GM23248 (cell line): ENCODE measurements around the gene SIM1. TPM values are rescaled to one million over a fixed set of nuclear protein-coding genes. Genes with fewer than 3 reads are reported as not detected.

Source experiments
- DNase-seq: peaks from one replicate; pipeline ENCODE4 v3.0.0-alpha.2; 2015
- H2AFZ ChIP-seq: fragments of 200-600 bp; sonication (generic); 2 replicates; pipeline ENCODE4 v1.6.1; 2016; ENCODE audit warnings: antibody characterized with exemption
- H3F3A ChIP-seq: fragments of 200-600 bp; sonication (generic); 2 replicates; pipeline ENCODE4 v1.6.1; 2016; ENCODE audit warnings: mild to moderate bottlenecking, antibody characterized with exemption, mixed run types; ENCODE audit not compliant: insufficient read depth
- H3K27ac ChIP-seq: fragments of 200-600 bp; sonication (generic); 2 replicates; pipeline ENCODE4 v1.5.1; 2016; ENCODE audit warnings: mild to moderate bottlenecking
- H3K27me3 ChIP-seq: fragments of 200-600 bp; sonication (generic); replicated peaks from 2 replicates; pipeline ENCODE4 v1.6.1; 2016; ENCODE audit warnings: mild to moderate bottlenecking; ENCODE audit not compliant: insufficient read depth
- H3K36me3 ChIP-seq: fragments of 200-600 bp; sonication (generic); 2 replicates; pipeline ENCODE4 v1.6.1; 2016; ENCODE audit warnings: low read depth, mild to moderate bottlenecking
- H3K4me1 ChIP-seq: fragments of 200-600 bp; sonication (generic); 2 replicates; pipeline ENCODE4 v1.6.1; 2016; ENCODE audit warnings: mild to moderate bottlenecking; ENCODE audit not compliant: insufficient read depth
- H3K4me2 ChIP-seq: fragments of 200-600 bp; sonication (generic); one replicate; pipeline ENCODE4 v1.6.1; 2016; ENCODE audit warnings: mild to moderate bottlenecking; ENCODE audit not compliant: unreplicated experiment
- H3K4me3 ChIP-seq: fragments of 200-600 bp; sonication (generic); 2 replicates; pipeline ENCODE4 v1.5.1; 2016; ENCODE audit warnings: mild to moderate bottlenecking
- H3K79me2 ChIP-seq: fragments of 200-600 bp; sonication (generic); 2 replicates; pipeline ENCODE4 v1.6.1; 2016; ENCODE audit warnings: mild to moderate bottlenecking; ENCODE audit not compliant: insufficient read depth
- H3K9ac ChIP-seq: fragments of 200-600 bp; sonication (generic); 2 replicates; pipeline ENCODE4 v1.6.1; 2016; ENCODE audit warnings: mild to moderate bottlenecking
- H3K9me2 ChIP-seq: fragments of 200-600 bp; sonication (generic); 2 replicates; pipeline ENCODE4 v1.6.1; 2016; ENCODE audit warnings: mixed run types, mild to moderate bottlenecking, moderate library complexity; ENCODE audit not compliant: insufficient read depth
- H3K9me3 ChIP-seq: fragments of 200-600 bp; sonication (generic); one replicate; pipeline ENCODE4 v1.6.1; 2017; ENCODE audit warnings: low read depth
- H4K20me1 ChIP-seq: fragments of 200-600 bp; sonication (generic); 2 replicates; pipeline ENCODE4 v1.6.0; 2016; ENCODE audit not compliant: insufficient read depth
- EZH2 ChIP-seq: fragments of 200-600 bp; sonication (generic); IDR thresholded peaks from 2 replicates; pipeline ENCODE4 v1.6.1; 2018; ENCODE audit warnings: antibody characterized with exemption, mild to moderate bottlenecking; ENCODE audit not compliant: insufficient read depth, poor library complexity, severe bottlenecking
- EZH2phosphoT487 ChIP-seq: fragments of 200-600 bp; sonication (generic); IDR thresholded peaks from 2 replicates; pipeline ENCODE4 v1.6.1; 2018; ENCODE audit warnings: antibody characterized with exemption, moderate library complexity, mild to moderate bottlenecking, low read depth; ENCODE audit not compliant: insufficient read depth
- WGBS, 2 experiments: methylation state at CpG; one replicate each; pipeline ENCODE4 v1.1.6; 2015 to 2017; ENCODE audit warnings: low lambda C conversion rate in 2 of 2, low coverage in 1 of 2; ENCODE audit errors: missing lambda C conversion rate in 2 of 2; 5-methylcytosine and 5-hydroxymethylcytosine counted together
- in situ Hi-C: fragments of 300-500 bp; cut with MboI; formaldehyde crosslinking; loops from 2 replicates; pipeline ENCODE4 v1.15.0; 2020
- polyA plus RNA-seq: library from polyadenylated mRNA; unstranded; fragments of >200 nt; fragmentation: Nextera tagmentation; extraction: Ambion mirVana; gene quantifications from 2 replicates; pipeline ENCODE4 v1.2.1, GENCODE V29; 2016
- total RNA-seq: library from RNA; depleted of rRNA; stranded (reverse); fragments of >200 nt; shearing (Covaris generic); gene quantifications from 2 replicates; pipeline ENCODE4 v1.2.3, GENCODE V29; 2014

SIM1 gene
- total and polyA plus RNA-seq, 2 experiments from 2014 or later: 1.5 to 1.6 TPM

DNA sequence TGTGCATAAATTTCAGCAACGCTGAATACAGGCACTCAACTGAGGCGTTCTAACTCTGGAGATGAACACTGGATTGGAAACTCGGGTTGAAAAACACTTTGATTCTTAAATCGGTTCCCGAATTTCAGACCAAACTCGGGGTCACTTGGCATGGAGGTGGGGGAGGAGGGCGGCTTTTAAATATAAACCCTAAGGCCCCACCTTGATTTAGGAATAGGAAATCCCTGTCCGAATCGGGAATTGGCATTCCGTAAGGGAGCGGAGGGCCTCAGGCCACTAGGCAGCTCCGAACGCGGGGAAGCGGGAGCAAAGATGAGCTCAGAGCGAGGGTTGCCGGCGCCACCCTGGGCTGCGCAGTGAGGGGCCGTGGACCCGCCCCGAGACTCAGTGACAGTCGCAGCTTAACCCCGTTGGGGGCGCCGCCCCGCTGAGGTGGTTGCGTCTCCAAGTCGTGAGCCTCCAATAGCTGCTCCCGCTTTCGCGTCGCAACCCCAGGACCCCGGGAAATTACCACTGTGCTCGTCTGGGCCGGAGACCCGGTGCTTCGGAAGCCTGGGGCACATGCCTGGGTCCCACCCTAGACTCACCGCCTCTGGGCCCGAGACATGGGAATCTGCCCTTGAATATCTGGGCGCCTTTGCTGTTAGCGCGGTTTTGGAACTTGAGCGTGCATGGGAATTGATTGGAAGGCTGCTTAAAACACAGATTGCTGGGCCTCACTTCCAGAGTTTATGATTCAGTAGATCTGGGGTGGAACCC, 4.6 kb upstream of the SIM1 start:
- H3K9me2 ChIP-seq: no peaks in the 10 kb centered on the region
- in situ Hi-C loops: no loop called here
- no peaks in the 10 kb centered on the region for H4K20me1 ChIP-seq
- no peak overlapping the region for H3K4me3 ChIP-seq
- 77 to 80% methylated on average over 37 to 41 of the region's 44 CpGs for WGBS, 2 experiments
- no peak overlapping the region for H3K4me2 ChIP-seq
- H3K9ac ChIP-seq: no peak overlapping the region
- H3K27me3 ChIP-seq: no peaks in the 10 kb centered on the region
- no peak overlapping the region for H2AFZ ChIP-seq
- no peaks in the 10 kb centered on the region for H3K9me3 ChIP-seq
- H3F3A ChIP-seq: peaks cover 18% of the 10 kb centered on the region; the same call in 1 of the 2 replicates
- TF ChIP-seq EZH2 (no peak), EZH2phosphoT487 (no peak)
- no peaks in the 10 kb centered on the region for H3K79me2 ChIP-seq
- H3K4me1 ChIP-seq: peaks cover 12% of the 10 kb centered on the region; the same call in 1 of the 2 replicates
- no peak for DNase-seq
- no peak overlapping the region for H3K27ac ChIP-seq
- H3K36me3 ChIP-seq: no peaks in the 10 kb centered on the region

DNA sequence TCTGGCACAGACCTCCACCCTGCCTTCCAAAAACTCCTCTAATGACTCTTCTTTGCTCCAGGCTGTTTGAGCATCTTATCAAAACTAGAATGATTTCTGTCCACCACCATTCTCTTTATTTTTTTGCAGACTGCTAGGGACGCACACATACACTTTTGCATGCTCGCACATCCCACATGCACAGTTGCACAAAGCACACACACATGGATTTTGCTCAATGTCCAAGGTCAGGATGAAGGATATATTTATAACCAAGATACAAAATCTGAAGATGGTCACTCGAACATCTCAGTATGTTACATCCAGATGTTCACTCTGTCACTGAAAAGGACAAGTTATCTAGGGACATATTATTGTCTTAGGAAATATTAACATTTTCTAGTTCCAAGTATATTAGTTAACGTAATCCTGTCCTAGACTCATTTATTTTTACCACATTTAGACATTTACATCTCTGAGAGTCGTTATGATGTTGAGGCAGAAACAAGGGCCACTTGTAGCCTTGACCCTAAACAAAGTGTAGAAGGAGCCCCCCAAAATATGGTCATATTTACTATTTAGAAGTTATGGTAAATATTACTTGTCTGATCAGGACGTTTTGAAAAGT, 3.4 kb upstream of the SIM1 start:
- in situ Hi-C loops: no loop called here
- no peaks in the 10 kb centered on the region for H3K79me2 ChIP-seq

DNA sequence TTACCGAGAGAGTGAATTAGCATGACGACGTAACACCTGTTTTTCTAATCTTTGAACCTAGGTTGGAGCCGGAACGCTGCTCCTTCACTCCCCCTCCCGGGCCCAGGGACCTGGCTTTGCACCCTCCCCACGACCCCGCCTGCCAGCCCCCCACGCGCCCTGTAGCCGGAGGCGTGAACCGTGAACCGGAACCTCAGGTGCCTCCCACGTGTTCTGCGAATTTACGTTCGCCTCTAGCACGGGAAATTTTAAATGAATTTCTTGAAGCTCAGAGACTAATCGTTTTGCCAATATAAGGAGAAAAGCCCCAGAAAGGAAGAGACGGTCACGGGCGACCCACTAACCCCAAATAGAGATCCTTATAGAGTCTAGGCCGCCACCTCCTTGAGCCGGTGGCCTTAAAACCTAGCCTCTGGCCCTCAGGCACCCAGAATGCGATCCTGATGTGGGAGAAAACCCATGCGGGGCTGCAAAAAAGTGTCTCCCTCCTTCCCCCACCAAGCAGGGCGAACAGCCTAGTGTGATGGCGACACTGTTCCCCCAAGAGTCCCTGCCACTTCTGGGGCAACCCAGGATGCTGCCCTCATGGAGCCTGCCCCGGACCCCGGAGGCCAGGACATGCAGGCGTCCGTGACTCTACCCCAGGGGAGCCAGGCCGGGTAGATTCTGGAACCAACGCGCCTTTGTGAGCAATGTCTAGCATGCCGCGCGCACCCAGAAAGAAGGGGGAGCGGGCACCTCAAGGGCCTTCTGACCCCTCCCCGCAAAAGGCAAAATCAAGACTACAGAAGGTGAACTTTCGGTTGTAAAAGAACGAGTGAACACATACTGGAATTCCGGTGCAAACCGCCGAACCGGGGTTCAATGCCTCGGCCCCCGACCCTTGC, 2.7 kb upstream of the SIM1 start:
- H4K20me1 ChIP-seq: no peaks in the 10 kb centered on the region
- DNase-seq: no peak
- in situ Hi-C loops: no loop called here
- 89% methylated on average over 48 to 49 of the region's 49 CpGs for WGBS, 2 experiments
- no peak for TF ChIP-seq EZH2phosphoT487
- TF ChIP-seq EZH2: no peak
- no peak overlapping the region for H2AFZ ChIP-seq
- no peaks in the 10 kb centered on the region for H3K79me2 ChIP-seq
- no peaks in the 10 kb centered on the region for H3K27me3 ChIP-seq
- peaks cover 10% of the 10 kb centered on the region for H3K4me1 ChIP-seq
- H3K9me2 ChIP-seq: no peaks in the 10 kb centered on the region
- no peak overlapping the region for H3K27ac ChIP-seq
- peaks cover 21% of the 10 kb centered on the region; the same call in 1 of the 2 replicates for H3F3A ChIP-seq
- H3K9me3 ChIP-seq: no peaks in the 10 kb centered on the region
- H3K4me2 ChIP-seq: no peak overlapping the region
- H3K4me3 ChIP-seq: no peak overlapping the region
- no peak overlapping the region for H3K9ac ChIP-seq
- no peaks in the 10 kb centered on the region for H3K36me3 ChIP-seq

More for the DNA sequence above, 3.4 kb upstream of the SIM1 start:
- Histone ChIP-seq H3K9ac (no peak overlapping the region), H3K27ac (no peak overlapping the region), H3K36me3 (no peaks in the 10 kb centered on the region), H3K27me3 (no peaks in the 10 kb centered on the region), H3K9me2 (no peaks in the 10 kb centered on the region), H3K4me3 (no peak overlapping the region), H2AFZ (no peak overlapping the region), H3K4me2 (no peak overlapping the region), H3K9me3 (no peaks in the 10 kb centered on the region), H4K20me1 (no peaks in the 10 kb centered on the region), H3K4me1 (peaks cover 11% of the 10 kb centered on the region), H3F3A (peaks cover 21% of the 10 kb centered on the region; the same call in 1 of the 2 replicates)
- TF ChIP-seq EZH2phosphoT487 (no peak), EZH2 (no peak)
- DNase-seq: no peak
- 73 to 79% methylated on average over 6 of the region's 6 CpGs for WGBS, 2 experiments

DNA sequence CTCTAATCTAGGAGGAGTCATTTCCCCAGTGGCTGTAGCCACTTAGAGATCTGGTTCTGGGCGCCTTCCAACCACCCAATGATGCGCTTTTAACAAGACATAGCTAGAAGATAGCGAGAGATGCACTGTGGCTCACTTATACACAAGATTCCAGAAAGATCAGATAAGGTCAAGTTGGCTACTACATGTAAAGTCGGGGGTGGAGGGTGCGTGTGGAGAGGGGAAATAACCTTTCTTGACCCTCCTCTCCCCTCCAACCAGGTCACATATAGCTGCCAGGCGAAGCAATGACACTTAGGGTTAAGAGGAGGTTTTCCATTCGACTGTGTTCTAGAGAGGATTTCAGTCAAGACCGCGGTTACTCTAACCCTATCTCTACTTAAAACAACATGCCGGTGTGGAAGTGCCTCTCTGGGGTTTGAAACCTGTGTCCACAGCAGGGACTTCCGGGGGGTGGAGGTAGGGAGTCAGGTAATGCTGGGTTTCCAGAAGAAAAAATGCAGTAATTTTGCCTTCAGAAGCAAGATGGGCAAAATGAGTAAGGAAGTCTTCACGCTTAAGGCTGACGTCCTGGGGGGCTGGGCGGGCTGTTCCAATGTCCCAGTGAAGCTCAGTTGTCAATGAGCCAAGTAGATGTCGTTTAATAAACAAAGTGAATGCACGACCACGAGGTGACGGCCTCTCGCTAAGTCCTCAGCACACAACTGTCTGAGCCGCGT, 1.8 kb upstream of the SIM1 start:
- 85 to 86% methylated on average over 21 of the region's 21 CpGs for WGBS, 2 experiments
- no peaks in the 10 kb centered on the region for H3K27me3 ChIP-seq
- in situ Hi-C loops: no loop called here

More for the DNA sequence above, 1.8 kb upstream of the SIM1 start:
- no peak overlapping the region for H2AFZ ChIP-seq
- H3K27ac ChIP-seq: no peak overlapping the region
- no peak overlapping the region for H3K4me3 ChIP-seq
- H3K36me3 ChIP-seq: no peaks in the 10 kb centered on the region
- TF ChIP-seq EZH2: no peak
- TF ChIP-seq EZH2phosphoT487: no peak
- no peak overlapping the region for H3K4me2 ChIP-seq
- H4K20me1 ChIP-seq: no peaks in the 10 kb centered on the region
- no peak for DNase-seq
- H3F3A ChIP-seq: peaks cover 23% of the 10 kb centered on the region; the same call in 1 of the 2 replicates
- no peak overlapping the region for H3K9ac ChIP-seq
- no peaks in the 10 kb centered on the region for H3K9me3 ChIP-seq
- H3K9me2 ChIP-seq: no peaks in the 10 kb centered on the region
- H3K79me2 ChIP-seq: no peaks in the 10 kb centered on the region
- H3K4me1 ChIP-seq: peaks cover 14% of the 10 kb centered on the region; the same call in 1 of the 2 replicates
